Epidermal melanocyte (primary cell): ENCODE measurements around the gene AKAIN1.

ENCODE experiments used
- DNase-seq: peaks from one replicate; pipeline ENCODE4 v3.0.0; 2011; ENCODE audit warnings: low spot score; ENCODE audit not compliant: insufficient read length

AKAIN1 gene

DNA sequence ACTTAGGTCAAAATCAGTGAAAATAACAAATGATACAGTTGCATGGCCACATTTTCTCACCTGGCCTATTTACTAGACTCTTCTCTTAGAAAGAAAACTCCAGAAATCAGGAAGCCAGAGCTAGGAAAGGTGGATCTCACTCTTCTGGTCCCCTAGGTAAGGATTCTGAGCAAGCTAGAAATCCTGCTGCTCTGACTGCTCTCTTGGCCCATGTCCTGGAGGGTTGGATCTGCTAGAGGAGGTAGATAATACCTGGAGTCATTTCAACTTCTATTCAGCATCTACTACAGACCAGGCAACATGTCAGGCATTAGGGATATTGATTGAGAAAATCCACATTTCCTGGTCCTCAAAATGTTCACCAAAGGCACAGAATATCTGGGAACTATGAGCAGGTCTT, 34.9 kb downstream of the AKAIN1 start:
- DNase-seq, result no peak

DNA sequence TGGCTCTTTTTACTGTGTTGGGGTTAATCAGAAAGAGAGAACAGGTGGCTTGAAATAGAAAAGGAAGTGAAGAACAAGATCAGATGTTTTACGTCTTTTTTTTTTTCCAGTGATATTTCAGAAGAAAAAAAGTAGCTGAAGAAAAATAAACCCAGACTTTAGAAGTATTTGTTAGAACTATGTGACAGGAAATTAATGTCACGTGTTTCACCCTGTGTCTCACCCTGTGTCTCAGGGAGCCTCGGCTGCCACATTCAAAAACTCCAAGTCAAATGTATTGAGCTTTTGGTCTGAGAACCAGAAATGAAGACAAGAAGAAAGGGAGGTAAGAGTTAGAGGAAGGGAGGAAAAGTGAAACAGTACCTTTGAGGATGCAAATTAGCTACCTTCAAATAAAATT, 38.0 kb downstream of the AKAIN1 start:
- DNase-seq, result no peak

GRCh38 chr18:5158587-5158986, 38.5 kb downstream of the AKAIN1 start:
- DNase-seq, result no peak

DNA sequence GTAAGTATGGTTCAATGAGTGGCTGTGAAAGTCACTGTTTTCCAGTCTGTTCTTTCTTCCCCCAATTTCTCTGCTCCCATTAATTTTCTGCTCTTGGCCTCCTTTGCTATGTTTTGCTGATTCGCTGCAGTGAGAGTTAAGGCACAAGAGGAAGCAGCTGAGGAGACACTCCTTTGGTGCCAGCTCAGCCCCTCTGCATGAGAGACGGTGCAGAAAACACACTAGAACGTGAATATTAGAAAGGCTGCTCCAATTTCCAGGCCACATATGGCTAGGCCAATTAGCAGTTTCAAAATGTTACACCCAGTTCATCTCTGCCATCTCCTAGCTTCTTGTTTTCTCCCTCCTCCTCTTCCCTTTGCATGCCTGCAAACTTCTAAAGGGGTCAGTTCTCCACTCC, 38.9 kb downstream of the AKAIN1 start:
- no peak for DNase-seq

DNA sequence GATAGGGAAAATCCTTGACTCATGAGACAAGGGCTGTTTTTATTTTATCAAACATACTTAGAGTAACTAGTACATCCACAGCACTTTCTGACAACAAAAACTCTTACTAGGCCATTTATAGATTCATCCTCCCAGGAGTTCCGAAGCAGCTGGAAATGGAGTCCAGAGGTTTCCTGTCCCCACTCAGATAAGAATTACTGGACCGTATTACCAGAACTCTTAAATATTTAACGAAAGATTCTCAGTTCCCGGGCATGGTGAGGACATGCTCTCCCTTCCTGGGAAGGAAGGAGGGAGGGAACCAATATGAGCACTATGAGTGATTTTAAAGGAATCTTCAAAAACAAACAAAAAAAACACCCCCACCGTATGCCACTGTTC, 41.2 kb downstream of the AKAIN1 start:
- DNase-seq, result no peak

- DNase-seq, result no peak
Measured at GRCh38 chr18:5155218-5155906, 41.7 kb downstream of the AKAIN1 start.

GRCh38 chr18:5152343-5153020, 44.6 kb downstream of the AKAIN1 start:
- DNase-seq, result no peak

DNA sequence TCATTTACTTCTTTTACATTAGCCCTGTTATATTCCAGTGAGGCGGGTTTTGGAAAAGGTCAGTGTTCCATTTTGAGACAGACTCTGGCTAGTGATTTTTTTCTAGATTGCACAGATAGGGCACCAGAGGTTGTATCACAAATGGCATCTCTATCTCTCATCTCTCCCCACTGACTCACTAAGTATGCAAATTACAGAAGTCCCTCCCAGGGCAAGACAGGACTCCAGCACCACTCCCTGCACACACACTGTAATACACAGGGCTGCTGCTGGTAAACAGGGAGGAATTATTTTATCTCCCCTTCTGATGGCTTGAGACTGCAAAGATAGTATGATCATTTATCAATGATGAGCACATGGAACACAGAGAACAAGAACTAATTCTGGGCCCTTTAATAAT, 46.2 kb downstream of the AKAIN1 start:
- DNase-seq, result no peak

GRCh38 chr18:5146093-5146492, 51.0 kb downstream of the AKAIN1 start:
- DNase-seq, result no peak

DNA sequence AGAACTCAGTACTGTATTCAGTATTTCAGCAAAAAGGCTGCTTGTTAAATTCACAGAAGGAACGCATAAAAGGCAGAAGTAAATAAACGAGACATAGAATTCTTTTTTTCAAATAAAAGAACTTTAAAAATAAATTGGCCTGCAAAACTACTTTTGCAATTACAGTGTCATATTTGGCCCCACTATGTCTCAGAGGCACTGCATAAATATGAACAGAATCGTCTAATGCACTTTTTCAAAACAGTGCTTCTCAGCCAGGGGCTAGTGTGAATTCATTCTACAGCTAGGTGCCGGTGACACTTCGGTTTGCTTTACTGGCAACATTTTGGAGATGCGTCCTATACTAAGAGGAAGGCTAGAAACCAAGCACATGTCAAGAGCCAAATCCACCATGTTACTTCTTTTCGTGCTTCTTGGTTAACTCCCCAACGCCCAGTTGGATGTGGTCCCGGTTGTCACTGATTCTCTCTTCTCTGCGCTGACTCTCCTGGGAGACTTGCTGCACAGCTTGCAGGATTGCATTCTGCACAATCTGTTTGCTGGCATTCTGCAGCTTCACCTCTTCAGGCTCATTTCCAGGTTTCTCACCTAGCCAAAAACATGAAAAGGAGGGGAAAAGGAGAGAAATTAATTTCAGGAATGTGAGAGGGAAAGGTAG, 51.8 kb downstream of the AKAIN1 start:
- DNase-seq, result no peak

DNA sequence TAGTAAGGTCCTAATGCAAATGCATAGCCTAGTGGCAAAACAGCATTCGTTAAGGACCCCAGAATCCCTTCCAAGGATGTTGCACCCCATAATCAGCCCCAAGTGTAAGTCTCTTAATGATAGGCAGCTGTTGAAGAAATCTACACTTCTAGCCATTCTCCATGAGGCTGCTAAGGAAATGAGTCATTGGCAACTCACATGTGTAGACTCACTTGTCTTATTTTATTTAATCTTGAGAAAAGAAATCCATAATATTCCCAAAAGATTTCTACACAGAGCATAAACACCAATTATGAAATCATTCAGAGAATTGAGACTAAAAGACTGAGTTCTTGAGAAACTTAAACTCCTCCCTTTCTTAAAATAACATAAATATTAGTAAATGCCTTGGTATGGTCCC, 52.4 kb downstream of the AKAIN1 start:
- DNase-seq, result no peak

DNA sequence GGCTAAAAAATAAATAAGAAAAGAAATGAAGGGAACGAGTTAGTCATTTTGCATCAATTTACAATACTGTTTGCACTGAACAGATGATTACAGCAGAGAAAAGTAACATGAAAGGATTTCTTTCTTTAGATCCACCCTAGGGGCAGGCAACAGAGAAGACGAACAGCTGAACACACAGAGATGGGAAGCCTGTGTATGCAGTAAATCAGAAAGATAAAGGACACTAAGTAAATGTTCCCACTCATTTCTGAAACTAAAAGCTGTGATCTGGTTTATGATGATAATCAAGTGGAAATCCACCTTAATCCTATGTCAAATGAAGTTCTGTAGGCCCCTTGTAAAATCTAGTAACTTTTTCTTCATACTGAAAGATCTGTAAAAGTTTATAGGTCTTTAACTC, 54.2 kb downstream of the AKAIN1 start:
- peak; percentile 29 for DNase-seq

GRCh38 chr18:5142131-5142530, 54.9 kb downstream of the AKAIN1 start:
- DNase-seq, result no peak

DNA sequence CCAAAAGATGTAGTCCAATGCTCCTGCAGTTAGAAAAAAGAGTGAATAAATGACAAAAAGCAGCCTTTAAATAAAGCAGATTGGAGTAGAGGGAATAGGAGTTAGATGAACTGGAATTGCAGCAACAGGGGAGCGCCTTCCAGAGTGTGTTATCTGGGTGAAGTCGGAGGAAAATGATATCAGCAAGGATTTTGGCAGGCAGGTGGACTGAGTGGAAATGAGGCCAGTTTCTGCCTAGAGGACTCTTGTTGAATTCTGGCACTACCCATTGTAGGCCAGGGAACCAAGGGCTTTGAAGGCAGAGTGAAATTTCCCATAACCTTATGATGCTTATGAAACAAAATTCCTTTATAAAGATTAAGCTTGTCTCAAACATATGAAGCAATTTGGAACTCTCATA, 59.8 kb downstream of the AKAIN1 start:
- DNase-seq, result no peak

- no peak for DNase-seq
Measured at GRCh38 chr18:5132987-5133386, 64.1 kb downstream of the AKAIN1 start.

- no peak for DNase-seq
Measured at GRCh38 chr18:5122272-5122671, 74.8 kb downstream of the AKAIN1 start.

- no peak for DNase-seq
Measured at GRCh38 chr18:5110266-5110665, 86.8 kb downstream of the AKAIN1 start.

DNA sequence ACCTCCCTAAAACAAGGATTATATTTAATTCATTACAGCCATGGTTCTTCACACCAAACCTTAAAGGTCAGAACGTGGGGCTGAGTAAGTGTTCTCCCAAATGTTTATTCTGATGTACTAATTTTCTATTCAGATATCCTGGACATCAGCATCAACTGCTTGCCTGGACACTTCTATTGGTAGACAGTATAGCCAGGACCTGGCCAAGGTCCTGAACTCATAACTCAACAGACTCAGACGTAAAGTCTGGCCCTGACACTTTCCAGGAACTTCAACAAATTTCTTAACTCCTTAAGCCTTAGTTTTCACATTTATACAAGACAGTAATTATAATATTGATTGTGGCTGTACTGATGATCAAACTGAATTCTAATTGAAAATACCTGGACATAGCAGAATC, 89.1 kb downstream of the AKAIN1 start:
- no peak for DNase-seq

DNA sequence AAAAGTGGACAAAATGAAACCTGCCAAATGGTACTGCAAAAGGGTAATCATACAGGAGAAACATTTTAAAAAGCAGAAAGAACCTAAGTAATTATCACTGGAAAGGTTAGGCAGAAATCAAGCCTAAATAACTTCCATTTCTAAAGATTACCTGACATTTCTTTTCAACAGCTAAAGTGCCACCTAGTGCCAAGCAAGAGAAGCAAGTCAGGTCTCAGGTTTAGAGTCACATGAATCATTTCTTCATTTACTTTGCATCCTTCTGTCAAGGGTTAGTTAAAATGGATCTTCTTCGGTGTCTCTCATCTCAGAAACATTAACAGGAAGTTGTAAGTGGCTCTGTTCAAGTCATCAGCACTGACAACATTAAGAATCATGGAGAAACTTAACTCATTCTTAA, 90.3 kb downstream of the AKAIN1 start:
- DNase-seq, result no peak

GRCh38 chr18:5104246-5104645, 92.8 kb downstream of the AKAIN1 start:
- DNase-seq, result no peak

GRCh38 chr18:5103693-5104092, 93.4 kb downstream of the AKAIN1 start:
- no peak for DNase-seq

GRCh38 chr18:5103286-5103685, 93.8 kb downstream of the AKAIN1 start:
- no peak for DNase-seq
